OCI-LY1 (cell line): Measurements from ENCODE around the gene MAD1L1.

ENCODE experiments used
- EZH2 ChIP-seq: fragments of 200-600 bp; sonication (generic), shearing (Covaris generic); IDR thresholded peaks from 2 replicates; pipeline ENCODE4 v1.8.0; 2017; ENCODE audit warnings: borderline replicate concordance, mixed run types, mild to moderate bottlenecking, antibody characterized with exemption, low read length, moderate library complexity, mixed read lengths
- TF ChIP-seq, protein P1 (sequence below): fragments of 200-600 bp; sonication (generic), shearing (Covaris generic); IDR thresholded peaks from 2 replicates; pipeline ENCODE4 v1.5.1; 2017; ENCODE audit warnings: mild to moderate bottlenecking, antibody characterized with exemption, low read length, moderate library complexity, mixed read lengths

DNA sequence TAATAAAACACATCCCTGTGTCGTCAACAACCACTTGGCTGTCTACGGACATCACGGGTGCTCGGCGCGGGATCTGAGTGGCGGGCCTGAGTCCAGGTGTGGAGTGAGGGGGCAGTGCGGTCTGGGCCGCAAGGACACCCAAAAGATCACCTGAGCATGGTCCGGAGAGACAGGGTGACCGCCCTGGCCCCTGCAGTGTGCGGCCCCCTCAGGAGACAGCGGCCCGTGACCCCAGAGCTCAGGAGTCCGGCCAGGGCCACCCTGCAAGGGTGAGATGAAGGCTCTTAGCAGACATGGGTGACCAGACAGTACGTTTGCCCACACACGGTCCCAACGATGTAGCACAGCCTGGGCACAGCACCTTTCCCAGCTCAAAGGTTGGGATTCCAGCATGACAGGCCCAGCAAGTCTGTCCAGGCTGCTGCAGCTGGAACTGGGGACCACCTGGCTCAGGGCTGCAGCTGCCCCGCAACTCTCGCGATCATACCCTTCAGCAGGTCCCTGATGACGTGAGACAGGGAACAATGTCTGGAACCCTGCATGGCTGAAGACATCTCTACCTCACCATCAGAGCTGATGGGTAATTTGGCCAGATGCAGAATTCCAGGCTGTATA, 324.9 kb downstream of the MAD1L1 start:
- TF ChIP-seq, protein P1, sequence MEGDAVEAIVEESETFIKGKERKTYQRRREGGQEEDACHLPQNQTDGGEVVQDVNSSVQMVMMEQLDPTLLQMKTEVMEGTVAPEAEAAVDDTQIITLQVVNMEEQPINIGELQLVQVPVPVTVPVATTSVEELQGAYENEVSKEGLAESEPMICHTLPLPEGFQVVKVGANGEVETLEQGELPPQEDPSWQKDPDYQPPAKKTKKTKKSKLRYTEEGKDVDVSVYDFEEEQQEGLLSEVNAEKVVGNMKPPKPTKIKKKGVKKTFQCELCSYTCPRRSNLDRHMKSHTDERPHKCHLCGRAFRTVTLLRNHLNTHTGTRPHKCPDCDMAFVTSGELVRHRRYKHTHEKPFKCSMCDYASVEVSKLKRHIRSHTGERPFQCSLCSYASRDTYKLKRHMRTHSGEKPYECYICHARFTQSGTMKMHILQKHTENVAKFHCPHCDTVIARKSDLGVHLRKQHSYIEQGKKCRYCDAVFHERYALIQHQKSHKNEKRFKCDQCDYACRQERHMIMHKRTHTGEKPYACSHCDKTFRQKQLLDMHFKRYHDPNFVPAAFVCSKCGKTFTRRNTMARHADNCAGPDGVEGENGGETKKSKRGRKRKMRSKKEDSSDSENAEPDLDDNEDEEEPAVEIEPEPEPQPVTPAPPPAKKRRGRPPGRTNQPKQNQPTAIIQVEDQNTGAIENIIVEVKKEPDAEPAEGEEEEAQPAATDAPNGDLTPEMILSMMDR: no peak
- no peak for TF ChIP-seq EZH2
